ENCODE results near the gene SRRM2.
A peak's percentile ranks its signal among the peaks of the same experiment; 100 is the strongest.

The SRRM2 gene

DNA sequence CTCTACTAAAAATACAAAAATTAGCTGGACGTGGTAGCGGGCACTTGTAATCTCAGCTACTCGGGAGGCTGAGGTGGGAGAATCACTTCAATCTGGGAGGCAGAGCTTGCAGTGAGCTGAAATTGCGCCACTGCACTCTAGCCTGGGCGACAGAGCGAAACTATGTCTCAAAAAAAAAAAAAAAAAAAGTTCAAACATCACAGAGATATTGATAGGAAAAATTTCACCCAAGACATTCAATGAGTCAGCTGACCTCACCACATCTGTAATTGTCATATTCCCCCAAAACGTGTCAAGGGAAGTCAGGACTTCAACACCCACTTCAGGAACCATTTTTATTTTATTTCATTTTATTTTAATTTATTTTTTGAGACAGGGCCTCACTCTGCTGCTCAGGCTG is 24.4 kb upstream of the SRRM2 start:
- FAIRE-seq (no peak), DNase-seq (ENCODE audit: insufficient read length) (no peak)
- no peak for TF ChIP-seq POLR2A (IDR thresholded peaks at IDR 0.05; ENCODE audit: low read depth, low read length)
- TF ChIP-seq POLR2AphosphoS5 (IDR thresholded peaks at IDR 0.05; ENCODE audit: low read depth, low read length) = no peak
- no peak for TF ChIP-seq TAF1 (IDR thresholded peaks at IDR 0.05; ENCODE audit: borderline replicate concordance, low read depth, low read length)

DNA sequence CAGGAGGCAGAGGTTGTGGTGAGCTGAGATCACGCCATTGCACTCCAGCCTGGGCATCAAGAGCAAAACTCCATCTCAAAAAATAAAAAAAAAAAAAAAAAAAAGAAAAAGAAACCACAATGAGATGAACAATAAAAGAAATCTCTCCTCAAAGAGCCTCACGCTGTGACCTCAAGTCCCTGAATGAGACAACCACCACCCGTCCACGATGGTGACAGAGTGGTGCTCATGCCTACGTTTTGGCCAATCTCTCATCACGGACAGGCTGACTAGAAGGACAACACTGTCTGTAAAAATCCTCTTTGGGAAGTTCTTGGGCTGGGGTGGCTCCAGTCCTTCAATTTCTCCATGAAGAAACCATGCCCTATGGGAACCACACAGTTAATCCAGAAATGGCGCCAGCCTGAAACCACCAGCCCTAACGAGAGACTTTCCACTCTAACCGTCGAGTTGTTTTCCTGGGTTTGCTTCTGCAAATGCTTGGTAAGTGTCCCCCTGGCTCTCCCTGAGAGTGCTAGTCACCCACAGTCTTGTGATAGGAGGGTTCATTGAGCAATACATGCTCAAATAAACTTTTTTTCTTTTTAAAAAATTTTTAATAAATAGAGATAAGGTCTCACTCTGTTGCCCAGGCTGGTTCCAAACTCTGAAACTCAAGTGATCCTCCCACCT is 17.5 kb upstream of the SRRM2 start:
- TF ChIP-seq POLR2AphosphoS5 (IDR thresholded peaks at IDR 0.05; ENCODE audit: low read depth, low read length) = no peak
- TF ChIP-seq POLR2A (IDR thresholded peaks at IDR 0.05; ENCODE audit: low read depth, low read length) = no peak
- TF ChIP-seq TAF1 (IDR thresholded peaks at IDR 0.05; ENCODE audit: borderline replicate concordance, low read depth, low read length) = no peak
- no peak for FAIRE-seq
- no peak for DNase-seq (ENCODE audit: insufficient read length)

GRCh38 chr16:2736476-2737237 is 15.8 kb upstream of the SRRM2 start:
- no peak for FAIRE-seq
- DNase-seq (ENCODE audit: insufficient read length) = no peak
- TF ChIP-seq POLR2AphosphoS5 (IDR thresholded peaks at IDR 0.05; ENCODE audit: low read depth, low read length) (no peak), POLR2A (IDR thresholded peaks at IDR 0.05; ENCODE audit: low read depth, low read length) (no peak), TAF1 (IDR thresholded peaks at IDR 0.05; ENCODE audit: borderline replicate concordance, low read depth, low read length) (no peak)

DNA sequence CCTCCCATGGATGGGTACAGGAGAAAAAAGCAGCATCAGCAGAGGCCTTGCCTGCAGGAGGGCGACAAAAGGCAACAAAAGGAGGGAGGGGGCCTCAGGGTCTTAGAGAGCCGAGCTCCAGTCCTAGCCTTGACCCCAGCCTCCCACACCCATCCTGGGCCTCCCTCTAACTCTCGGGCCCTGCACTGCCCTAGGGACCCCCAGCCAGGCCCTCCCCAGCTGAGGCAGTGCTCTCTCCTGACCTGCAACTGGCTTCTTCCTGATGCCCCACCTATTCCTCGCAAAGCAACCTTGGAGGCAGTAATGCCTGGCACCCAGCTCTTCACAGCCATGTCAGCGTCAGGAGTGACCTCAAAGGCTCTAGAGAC is 15.2 kb upstream of the SRRM2 start:
- FAIRE-seq (no peak), DNase-seq (ENCODE audit: insufficient read length) (no peak)
- TF ChIP-seq TAF1 (IDR thresholded peaks at IDR 0.05; ENCODE audit: borderline replicate concordance, low read depth, low read length) (no peak), POLR2A (IDR thresholded peaks at IDR 0.05; ENCODE audit: low read depth, low read length) (no peak), POLR2AphosphoS5 (IDR thresholded peaks at IDR 0.05; ENCODE audit: low read depth, low read length) (no peak)

DNA sequence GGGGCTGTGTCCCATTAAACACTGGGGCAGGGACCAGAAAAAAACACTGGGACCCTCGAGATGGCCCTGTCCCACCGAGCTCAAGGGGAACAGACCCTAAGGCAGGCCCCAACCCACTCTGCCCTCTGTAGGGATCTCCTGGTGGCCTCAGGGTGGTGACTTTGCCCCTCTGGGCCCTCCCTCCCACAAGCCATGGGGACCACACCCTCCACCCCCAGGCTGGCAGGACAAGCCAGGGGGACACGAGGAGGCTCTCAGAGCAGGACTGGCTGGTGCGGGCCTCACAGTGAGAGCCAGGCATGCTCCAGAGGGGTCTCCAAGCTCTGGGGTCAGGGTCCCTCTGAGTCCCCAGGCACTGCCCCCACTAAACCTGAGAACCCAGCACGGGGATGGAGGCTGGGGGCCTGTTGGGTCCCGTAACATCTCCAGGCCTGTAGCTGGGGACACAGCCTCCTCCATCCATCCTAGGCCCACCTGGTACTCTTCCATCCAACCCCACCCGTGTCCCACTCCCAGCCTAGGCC is 14.5 kb upstream of the SRRM2 start:
- TF ChIP-seq POLR2A (IDR thresholded peaks at IDR 0.05; ENCODE audit: low read depth, low read length) (no peak), POLR2AphosphoS5 (IDR thresholded peaks at IDR 0.05; ENCODE audit: low read depth, low read length) (no peak), TAF1 (IDR thresholded peaks at IDR 0.05; ENCODE audit: borderline replicate concordance, low read depth, low read length) (no peak)
- DNase-seq (ENCODE audit: insufficient read length) (no peak), FAIRE-seq (peak; percentile 21)

DNA sequence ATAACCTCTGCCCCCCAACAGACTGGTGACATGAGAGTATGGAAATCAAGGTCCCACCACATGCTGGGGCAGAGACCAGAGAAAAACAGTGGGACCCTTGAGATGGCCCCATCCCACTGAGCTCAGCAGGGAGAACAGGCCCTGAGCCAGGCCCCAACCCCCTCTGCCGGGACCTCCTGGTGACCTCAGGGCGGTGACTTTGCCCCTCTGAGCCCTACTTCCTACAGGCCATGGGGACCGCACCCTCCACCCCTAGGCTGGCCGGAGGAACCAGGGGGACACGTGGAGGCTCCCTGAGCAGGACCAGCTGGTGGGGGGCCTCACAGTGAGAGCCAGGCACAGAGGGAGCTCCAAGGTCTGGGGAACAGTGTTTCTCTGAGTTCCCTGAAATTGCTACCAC is 13.8 kb upstream of the SRRM2 start:
- FAIRE-seq = no peak
- no peak for DNase-seq (ENCODE audit: insufficient read length)
- TF ChIP-seq TAF1 (IDR thresholded peaks at IDR 0.05; ENCODE audit: borderline replicate concordance, low read depth, low read length) = no peak
- no peak for TF ChIP-seq POLR2AphosphoS5 (IDR thresholded peaks at IDR 0.05; ENCODE audit: low read depth, low read length)
- TF ChIP-seq POLR2A (IDR thresholded peaks at IDR 0.05; ENCODE audit: low read depth, low read length) = no peak

GRCh38 chr16:2739625-2740430 is 12.6 kb upstream of the SRRM2 start:
- no peak for FAIRE-seq
- TF ChIP-seq POLR2AphosphoS5 (IDR thresholded peaks at IDR 0.05; ENCODE audit: low read depth, low read length) (no peak), POLR2A (IDR thresholded peaks at IDR 0.05; ENCODE audit: low read depth, low read length) (no peak), TAF1 (IDR thresholded peaks at IDR 0.05; ENCODE audit: borderline replicate concordance, low read depth, low read length) (no peak)
- DNase-seq (ENCODE audit: insufficient read length) = no peak

GRCh38 chr16:2740476-2740875 is 12.0 kb upstream of the SRRM2 start:
- FAIRE-seq (no peak), DNase-seq (ENCODE audit: insufficient read length) (no peak)
- TF ChIP-seq TAF1 (IDR thresholded peaks at IDR 0.05; ENCODE audit: borderline replicate concordance, low read depth, low read length) (no peak), POLR2A (IDR thresholded peaks at IDR 0.05; ENCODE audit: low read depth, low read length) (no peak), POLR2AphosphoS5 (IDR thresholded peaks at IDR 0.05; ENCODE audit: low read depth, low read length) (no peak)

- TF ChIP-seq POLR2AphosphoS5 (IDR thresholded peaks at IDR 0.05; ENCODE audit: low read depth, low read length) = no peak
- no peak for TF ChIP-seq POLR2A (IDR thresholded peaks at IDR 0.05; ENCODE audit: low read depth, low read length)
- no peak for TF ChIP-seq TAF1 (IDR thresholded peaks at IDR 0.05; ENCODE audit: borderline replicate concordance, low read depth, low read length)
- FAIRE-seq (no peak), DNase-seq (ENCODE audit: insufficient read length) (no peak)
Measured at GRCh38 chr16:2741168-2741567, 11.3 kb upstream of the SRRM2 start.

- no peak for DNase-seq (ENCODE audit: insufficient read length)
- FAIRE-seq = no peak
- TF ChIP-seq POLR2AphosphoS5 (IDR thresholded peaks at IDR 0.05; ENCODE audit: low read depth, low read length) (no peak), POLR2A (IDR thresholded peaks at IDR 0.05; ENCODE audit: low read depth, low read length) (no peak), TAF1 (IDR thresholded peaks at IDR 0.05; ENCODE audit: borderline replicate concordance, low read depth, low read length) (no peak)
Measured at GRCh38 chr16:2742323-2743006, 10.0 kb upstream of the SRRM2 start.

Data from GM12892 (cell line).